ENCODE measurements around the gene MAGI2.

The MAGI2 gene

GRCh38 chr7:79298145-79298760 is 155.2 kb downstream of the MAGI2 start:
- no peak for DNase-seq

- DNase-seq = no peak
These were observed 156.7 kb downstream of the MAGI2 start for GRCh38 chr7:79296553-79297320.

- no peak for DNase-seq
These were observed 159.8 kb downstream of the MAGI2 start for GRCh38 chr7:79293655-79294142.

- no peak for DNase-seq
These were observed 160.6 kb downstream of the MAGI2 start for GRCh38 chr7:79292834-79293233.

GRCh38 chr7:79291498-79291865 is 162.0 kb downstream of the MAGI2 start:
- DNase-seq = no peak

- DNase-seq = no peak
These were observed 162.5 kb downstream of the MAGI2 start for GRCh38 chr7:79290841-79291497.

GRCh38 chr7:79290398-79290797 is 163.1 kb downstream of the MAGI2 start:
- no peak for DNase-seq

- DNase-seq = no peak
These were observed 164.8 kb downstream of the MAGI2 start for GRCh38 chr7:79288655-79289054.

- no peak for DNase-seq
These were observed 165.5 kb downstream of the MAGI2 start for GRCh38 chr7:79287981-79288380.

- no peak for DNase-seq
These were observed 167.3 kb downstream of the MAGI2 start for GRCh38 chr7:79286181-79286580.

GRCh38 chr7:79285756-79286155 is 167.7 kb downstream of the MAGI2 start:
- no peak for DNase-seq

GRCh38 chr7:79284211-79284610 is 169.3 kb downstream of the MAGI2 start:
- no peak for DNase-seq

- DNase-seq = no peak
These were observed 170.4 kb downstream of the MAGI2 start for GRCh38 chr7:79282882-79283602.

GRCh38 chr7:79282070-79282694 is 171.3 kb downstream of the MAGI2 start:
- DNase-seq = no peak

GRCh38 chr7:79281426-79281825 is 172.0 kb downstream of the MAGI2 start:
- DNase-seq = no peak

- DNase-seq = no peak
These were observed 180.5 kb downstream of the MAGI2 start for GRCh38 chr7:79272938-79273337.

GRCh38 chr7:79272066-79272669 is 181.3 kb downstream of the MAGI2 start:
- no peak for DNase-seq

GRCh38 chr7:79268730-79269129 is 184.7 kb downstream of the MAGI2 start:
- no peak for DNase-seq

- DNase-seq = no peak
These were observed 194.6 kb downstream of the MAGI2 start for GRCh38 chr7:79258826-79259225.

GRCh38 chr7:79257959-79258358 is 195.5 kb downstream of the MAGI2 start:
- no peak for DNase-seq

GRCh38 chr7:79245623-79246249 is 207.7 kb downstream of the MAGI2 start:
- no peak for DNase-seq

GRCh38 chr7:79244482-79244881 is 209.0 kb downstream of the MAGI2 start:
- DNase-seq = no peak

All from activated naive CD4-positive, alpha-beta T cell (primary cell).